SHP77 (cell line): ENCODE results near the gene PPP1R3C.

Experiments used
- DNase-seq, 2 experiments: peaks; one replicate each; lab custom pipeline; 2025; lab: John Stamatoyannopoulos, UW

Gene PPP1R3C

GRCh38 chr10:91601212-91601611 is 31.7 kb downstream of the PPP1R3C start:
- no peak for DNase-seq

- no peak for DNase-seq
Measured at GRCh38 chr10:91598211-91598977, 34.5 kb downstream of the PPP1R3C start.

DNA sequence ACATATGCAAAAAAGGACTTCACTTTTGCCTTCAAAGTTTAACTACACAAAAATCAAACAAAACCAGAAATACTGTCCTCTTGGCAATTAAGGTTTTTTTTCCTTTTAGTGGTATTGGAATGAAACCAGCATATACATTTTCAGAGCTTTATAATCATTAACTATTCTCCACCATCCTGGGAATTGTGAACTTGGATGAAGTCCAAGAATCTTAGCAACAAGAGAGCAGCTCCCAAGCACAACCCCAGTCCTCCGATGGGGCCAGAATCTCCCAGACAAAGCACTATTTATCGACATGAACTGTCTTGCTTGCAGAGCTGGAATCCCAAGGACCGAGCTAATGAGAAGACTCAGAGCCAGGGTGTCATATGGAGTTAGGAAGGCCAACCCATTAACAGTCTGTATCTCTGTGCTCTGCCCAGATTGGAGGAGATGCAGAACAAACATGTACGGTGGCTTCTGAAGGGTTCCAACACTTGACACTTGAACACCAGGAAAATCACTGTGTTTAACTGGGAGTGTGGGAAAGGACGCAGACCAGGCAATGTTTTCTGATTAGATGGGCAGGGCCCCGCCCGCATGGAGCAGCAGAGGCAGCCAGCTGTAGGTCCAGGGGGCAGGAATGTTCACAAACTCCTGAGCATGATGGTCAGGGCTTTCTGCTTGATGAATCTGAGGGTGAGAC is 35.5 kb downstream of the PPP1R3C start:
- DNase-seq = no peak

- DNase-seq = no peak
Measured at GRCh38 chr10:91596825-91597196, 36.1 kb downstream of the PPP1R3C start.

DNA sequence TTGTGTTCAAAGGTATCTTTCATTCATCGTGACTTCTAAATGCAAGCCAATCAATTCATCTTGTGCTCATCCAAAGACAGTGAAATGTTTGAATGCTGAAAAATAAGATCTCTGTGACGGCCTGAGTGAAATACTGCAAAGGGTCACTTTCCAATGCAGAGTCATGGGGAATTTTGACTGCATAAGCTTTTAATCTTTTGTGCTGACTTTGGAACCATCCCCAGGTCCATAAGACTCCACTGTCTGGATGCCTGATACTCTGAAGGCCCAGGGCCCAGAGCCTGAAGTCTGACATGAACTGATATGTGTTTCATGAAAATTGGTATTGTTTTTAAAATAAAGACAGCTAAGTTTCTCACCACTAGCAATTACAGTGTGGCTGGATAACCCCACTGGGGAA is 39.0 kb downstream of the PPP1R3C start:
- no peak for DNase-seq

GRCh38 chr10:91593366-91593765 is 39.5 kb downstream of the PPP1R3C start:
- no peak for DNase-seq

- DNase-seq = no peak
Measured at GRCh38 chr10:91592266-91592975, 40.5 kb downstream of the PPP1R3C start.

- no peak for DNase-seq
Measured at GRCh38 chr10:91591797-91592174, 41.1 kb downstream of the PPP1R3C start.

DNA sequence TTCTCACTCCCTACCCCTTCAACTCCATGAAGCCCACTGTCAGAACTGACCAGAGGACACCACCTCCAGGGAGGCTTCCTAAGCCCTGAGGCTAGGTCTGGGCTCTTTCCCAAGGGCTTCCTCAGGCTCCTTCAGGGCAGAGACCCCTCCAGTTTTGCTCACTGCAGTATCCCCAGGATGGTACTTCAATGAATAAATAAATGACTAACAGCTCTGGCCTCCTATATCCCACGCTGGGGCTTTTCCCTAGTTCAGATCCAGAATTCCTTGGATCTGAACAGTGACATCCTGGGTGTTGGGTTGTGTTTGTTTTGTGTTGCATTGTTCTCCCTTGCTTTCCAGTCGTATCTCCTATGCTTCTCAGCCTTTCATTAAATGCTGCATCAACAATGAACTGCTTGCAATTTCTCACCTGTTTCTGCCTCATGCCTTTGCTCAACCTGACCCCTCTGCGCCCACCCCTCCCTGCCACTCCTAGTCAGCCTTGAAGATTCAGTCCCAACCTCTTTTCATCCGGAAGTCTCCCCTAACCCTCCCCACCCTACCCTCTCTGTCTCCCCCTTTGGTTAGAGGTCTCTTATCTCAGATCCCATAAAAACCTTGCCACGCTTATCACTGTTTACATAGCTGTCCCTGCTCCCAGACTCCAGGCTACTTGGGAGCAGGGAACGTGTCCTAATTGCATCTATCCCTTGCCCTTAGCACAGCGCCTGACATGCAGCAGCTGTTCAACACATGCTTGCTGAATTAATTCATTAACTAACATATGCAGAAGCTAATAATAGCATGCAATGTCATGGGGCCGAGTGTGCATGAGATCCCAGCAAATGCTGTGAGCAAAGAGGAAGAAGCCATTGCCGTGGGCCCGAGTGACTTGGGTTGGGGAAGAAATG is 41.7 kb downstream of the PPP1R3C start:
- DNase-seq = no peak

GRCh38 chr10:91590142-91590903 is 42.5 kb downstream of the PPP1R3C start:
- no peak for DNase-seq

DNA sequence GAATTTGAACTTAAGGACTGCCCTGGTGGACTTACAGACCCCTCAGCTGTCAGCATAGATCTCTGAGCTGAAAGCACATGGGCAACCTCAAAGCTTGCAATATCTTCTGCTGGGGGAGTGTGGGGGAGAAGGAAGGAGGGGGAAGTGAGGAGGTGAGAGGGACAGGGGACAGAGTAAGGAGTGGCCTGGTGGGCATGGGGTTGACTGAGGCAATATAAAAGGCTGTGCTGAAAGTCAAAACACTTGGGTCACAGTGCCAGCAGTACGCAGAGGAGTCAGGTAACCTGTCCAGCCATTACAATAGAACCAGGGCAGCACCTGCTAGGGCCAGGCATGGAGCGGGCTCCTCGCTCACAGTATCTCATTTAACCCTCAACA is 43.2 kb downstream of the PPP1R3C start:
- DNase-seq = no peak

DNA sequence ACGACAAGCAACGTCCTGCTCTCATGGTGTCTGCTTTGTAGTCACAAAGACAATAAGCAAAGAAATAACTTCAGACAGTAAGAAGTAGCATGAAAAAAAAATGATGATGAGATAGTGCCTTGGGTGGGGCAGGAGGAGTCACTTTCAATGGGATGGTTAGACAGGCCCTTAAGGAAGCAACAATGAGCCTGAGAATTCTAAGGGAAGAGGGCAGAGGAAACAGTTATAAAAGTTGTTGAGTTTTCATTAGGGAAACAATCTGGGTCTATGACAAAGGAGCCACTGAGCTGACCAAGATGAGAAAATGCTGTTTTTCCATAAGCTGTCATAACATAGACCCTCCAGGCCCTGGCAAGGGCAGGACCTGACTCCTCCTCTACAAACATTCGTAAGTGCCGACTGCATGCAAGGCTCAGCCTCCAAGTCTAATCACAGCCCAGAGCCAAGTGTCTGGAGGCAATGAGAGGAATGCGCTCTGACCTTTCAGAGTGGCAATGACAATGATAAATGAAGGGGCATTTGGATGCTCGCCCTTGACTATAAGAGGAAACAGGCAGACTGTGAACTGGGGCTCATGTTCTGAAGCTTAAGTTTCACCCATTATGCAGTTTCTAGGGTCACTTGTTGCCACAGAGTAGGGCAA is 43.7 kb downstream of the PPP1R3C start:
- DNase-seq = no peak

GRCh38 chr10:91587710-91588638 is 44.9 kb downstream of the PPP1R3C start:
- no peak for DNase-seq

DNA sequence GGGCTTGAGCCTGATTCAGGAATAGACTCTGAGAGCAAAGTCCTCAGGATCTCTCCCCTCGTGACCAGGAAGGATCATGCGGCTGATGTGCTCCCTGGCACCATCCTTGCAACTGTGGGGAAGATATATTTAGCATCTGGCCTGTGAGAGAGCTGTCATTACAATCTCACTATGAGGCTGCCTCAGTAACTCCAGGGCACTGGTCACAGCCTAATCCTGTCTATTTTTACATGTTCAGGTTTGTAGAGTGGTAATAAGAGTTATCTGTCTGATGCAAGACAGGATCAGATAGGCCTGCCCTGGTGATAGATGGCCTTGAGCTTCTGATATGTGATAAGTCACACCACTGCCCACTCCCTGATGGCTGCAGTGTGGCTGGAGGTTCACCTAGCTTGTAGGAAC is 50.7 kb downstream of the PPP1R3C start:
- DNase-seq = no peak

DNA sequence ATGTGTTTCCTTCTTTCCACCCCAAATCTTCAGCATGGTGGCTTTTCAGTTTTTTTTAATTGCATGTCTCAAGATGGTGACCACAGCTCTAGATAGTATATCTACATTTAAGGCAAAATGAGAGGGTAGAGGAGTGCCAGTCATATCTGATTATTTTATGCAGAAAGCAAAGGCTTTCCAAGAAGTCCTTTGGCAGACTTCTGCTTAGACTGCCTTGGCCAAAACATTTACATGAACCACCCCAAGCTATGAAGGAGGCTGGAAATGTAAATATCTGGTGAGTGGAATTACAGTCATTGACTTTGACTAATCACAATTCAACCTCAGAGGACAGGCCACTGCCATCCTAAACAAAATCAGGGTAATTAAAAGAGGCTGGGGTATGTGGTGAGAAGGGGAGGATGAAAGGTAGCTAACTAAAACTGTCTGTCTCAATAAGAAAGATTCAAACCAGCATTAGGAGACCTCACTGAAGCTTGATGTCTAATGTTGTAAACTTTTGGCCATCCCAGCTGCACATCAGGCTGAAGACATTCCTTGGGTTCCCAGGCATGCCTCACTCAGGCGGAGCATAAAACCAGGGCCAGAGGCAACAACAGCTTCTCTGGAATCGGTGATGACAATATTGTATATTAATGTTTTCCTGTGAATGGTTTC is 53.4 kb downstream of the PPP1R3C start:
- DNase-seq = no peak
